Transverse colon (tissue), 4 donors: ENCODE results near the gene ITPKB. TPM values are rescaled to one million over a fixed set of nuclear protein-coding genes. Genes with fewer than 3 reads are reported as not detected.

Experiments used
- DNase-seq: peaks from one replicate; pipeline ENCODE4 v3.0.0-alpha.2; 2019
- H3K27ac ChIP-seq, 4 donors: fragments of 200-600 bp; sonication (generic); 2 replicates each; pipeline ENCODE4 v1.5.1; 2016 to 2018; ENCODE audit warnings: inconsistent platforms in 4 of 4
- H3K27me3 ChIP-seq: fragments of 200-600 bp; sonication (generic); 2 replicates; pipeline ENCODE4 v1.5.1; 2017; ENCODE audit warnings: inconsistent platforms
- H3K36me3 ChIP-seq, 4 donors: fragments of 200-600 bp; sonication (generic); 2 replicates each; pipeline ENCODE4 v1.5.1; 2017 to 2019; ENCODE audit warnings: inconsistent platforms in 4 of 4
- H3K4me1 ChIP-seq, 4 donors: fragments of 200-600 bp; sonication (generic); 2 replicates each; pipeline ENCODE4 v1.5.1; 2017 to 2020; ENCODE audit warnings: inconsistent platforms in 4 of 4
- H3K4me3 ChIP-seq, 4 donors: fragments of 200-600 bp; sonication (generic); 1 replicate in 1 of 4; 2 replicates in 3 of 4; pipeline versions ENCODE4 v1.5.1 to v1.6.1; 2017 to 2019; ENCODE audit warnings: inconsistent platforms in 4 of 4
- H3K9me3 ChIP-seq, 2 donors: fragments of 200-600 bp; sonication (generic); 2 replicates each; pipeline ENCODE4 v1.5.1; 2017 to 2019; ENCODE audit warnings: inconsistent platforms in 2 of 2
- CTCF ChIP-seq, 5 experiments: fragments of 200-600 bp in 3 of 5; fragments of 450-650 bp in 2 of 5; sonication (generic) in 3 of 5; IDR thresholded peaks; 1 replicate in 2 of 5; 2 replicates in 3 of 5; pipeline ENCODE4 v1.5.1; 2016 to 2017; ENCODE audit warnings: antibody characterized with exemption in 5 of 5, inconsistent platforms in 3 of 5, mild to moderate bottlenecking in 2 of 5, moderate library complexity in 1 of 5
- EP300 ChIP-seq: sonication (generic); formaldehyde crosslinking; IDR thresholded peaks from one replicate; pipeline ENCODE4 v1.6.1; 2017; ENCODE audit warnings: antibody characterized with exemption, low read depth
- POLR2A ChIP-seq: fragments of 450-650 bp; IDR thresholded peaks from one replicate; pipeline ENCODE4 v1.6.1; 2016; ENCODE audit warnings: antibody characterized with exemption, mild to moderate bottlenecking, moderate library complexity
- POLR2AphosphoS5 ChIP-seq, 3 donors: sonication (generic); formaldehyde crosslinking; IDR thresholded peaks; one replicate each; pipeline ENCODE4 v1.6.1; 2016; ENCODE audit warnings: antibody characterized with exemption in 3 of 3
- WGBS, 2 donors: methylation state at CpG; one replicate each; pipeline ENCODE4 v1.1.5; 2018; ENCODE audit warnings: low coverage in 1 of 2; 5-methylcytosine and 5-hydroxymethylcytosine counted together
- in situ Hi-C, 4 donors: fragments of 200-750 bp; cut with MboI; loops; one replicate each; pipeline versions ENCODE4 v1.15.0 to v1.15.1; 2017; ENCODE audit warnings: low sequenced_read_pairs in 3 of 4, low pct_ligation_motif_present in 1 of 4, low pct_unique_long_range_greater_than_20kb in 1 of 4
- intact Hi-C: fragments of 100-400 bp; cut with DNase I; formaldehyde crosslinking; loops from one replicate; pipeline ENCODE4 v1.15.1; 2023; ENCODE audit warnings: low total_unique reads
- total RNA-seq, 4 donors: library from RNA; depleted of rRNA; stranded (reverse); fragments of >200 nt; gene quantifications; one replicate each; pipeline ENCODE4 v1.1.0, GENCODE V29; 2016

The ITPKB gene
- total RNA-seq, 4 donors from 2014 or later: 14.3 to 57.6 (median 23.7) TPM

- DNase-seq: no peak
- TF ChIP-seq POLR2A (no peak), CTCF (IDR thresholded peaks at IDR 0.05) (no peak), EP300 (no peak), POLR2AphosphoS5 (IDR thresholded peaks at IDR 0.05) (peak; percentile 46 to 55 (median 54))
- intact Hi-C loops: no loop called here
- in situ Hi-C loops: no loop called here
- H3K9me3 ChIP-seq: no peaks in the 10 kb centered on the region
- no peaks in the 10 kb centered on the region for H3K27me3 ChIP-seq
- WGBS, 2 donors: 37 to 40% methylated on average over 3 to 6 of the region's 6 CpGs
- H3K36me3 ChIP-seq: no peaks in the 10 kb centered on the region
- peaks cover 9 to 67% (median 33%) of the 10 kb centered on the region in 4 donors for H3K4me1 ChIP-seq
- peak overlapping the region; percentile 64 to 95 (median 80) for H3K27ac ChIP-seq
- H3K4me3 ChIP-seq: no peak overlapping the region
Observed at GRCh38 chr1:226708342-226708780, 30.7 kb downstream of the ITPKB start.

GRCh38 chr1:226706684-226707083 is 32.4 kb downstream of the ITPKB start:
- 72 to 100% methylated on average over 1 to 4 of the region's 4 CpGs for WGBS, 2 donors
- intact Hi-C loops: no loop called here
- Histone ChIP-seq H3K36me3 (no peaks in the 10 kb centered on the region), H3K27me3 (no peaks in the 10 kb centered on the region), H3K4me3 (no peak overlapping the region), H3K4me1 (peaks cover 7 to 64% (median 39%) of the 10 kb centered on the region in 4 donors), H3K27ac (peak overlapping the region in 3 of 4 donors; percentile 3 to 99 (median 95)), H3K9me3 (no peaks in the 10 kb centered on the region)
- in situ Hi-C loops: no loop called here
- TF ChIP-seq POLR2A (no peak), POLR2AphosphoS5 (IDR thresholded peaks at IDR 0.05) (no peak), EP300 (no peak), CTCF (IDR thresholded peaks at IDR 0.05) (no peak)
- no peak for DNase-seq

GRCh38 chr1:226704169-226704937 is 34.7 kb downstream of the ITPKB start:
- no peaks in the 10 kb centered on the region for H3K27me3 ChIP-seq
- in situ Hi-C loops: no loop called here
- H3K36me3 ChIP-seq: no peaks in the 10 kb centered on the region
- H3K27ac ChIP-seq: peak overlapping the region; percentile 94 to 99 (median 94)
- intact Hi-C loops: no loop called here
- WGBS, 2 donors: 72 to 75% methylated on average over 8 to 10 of the region's 10 CpGs
- DNase-seq: no peak
- TF ChIP-seq EP300: no peak
- peak in 2 of 3 donors; percentile 10 to 17 for TF ChIP-seq POLR2AphosphoS5 (IDR thresholded peaks at IDR 0.05)
- no peak for TF ChIP-seq CTCF (IDR thresholded peaks at IDR 0.05)
- H3K9me3 ChIP-seq: no peaks in the 10 kb centered on the region
- peak overlapping the region in 1 of 4 donors; percentile 76 for H3K4me3 ChIP-seq
- H3K4me1 ChIP-seq: peaks cover 7 to 52% (median 31%) of the 10 kb centered on the region in 4 donors

GRCh38 chr1:226702957-226703831 is 35.9 kb downstream of the ITPKB start:
- WGBS, 2 donors: 0 to 1% methylated on average over 2 to 40 of the region's 62 CpGs
- peaks cover 7 to 52% (median 24%) of the 10 kb centered on the region in 4 donors for H3K4me1 ChIP-seq
- intact Hi-C loops: no loop called here

More at GRCh38 chr1:226702957-226703831, 35.9 kb downstream of the ITPKB start:
- in situ Hi-C loops: no loop called here
- no peaks in the 10 kb centered on the region for H3K27me3 ChIP-seq
- peak overlapping the region; percentile 94 to 99 (median 94) for H3K27ac ChIP-seq
- peak overlapping the region; percentile 47 to 76 (median 64) for H3K4me3 ChIP-seq
- TF ChIP-seq POLR2A (peak; percentile 65), POLR2AphosphoS5 (IDR thresholded peaks at IDR 0.05) (peak; percentile 58 to 85 (median 82)), CTCF (IDR thresholded peaks at IDR 0.05) (no peak)
- DNase-seq: peak; percentile 79
- no peaks in the 10 kb centered on the region for H3K9me3 ChIP-seq
- no peaks in the 10 kb centered on the region for H3K36me3 ChIP-seq
